HG03342 (cell line): ENCODE results near the gene LOXL1.

ENCODE experiments used
- ATAC-seq: cut with Tn5 transposase; IDR thresholded peaks from one replicate; pipeline ENCODE4 v1.9.1; 2021; ENCODE audit warnings: mild to moderate bottlenecking, moderate library complexity; ENCODE audit not compliant: unreplicated experiment

The LOXL1 gene

DNA sequence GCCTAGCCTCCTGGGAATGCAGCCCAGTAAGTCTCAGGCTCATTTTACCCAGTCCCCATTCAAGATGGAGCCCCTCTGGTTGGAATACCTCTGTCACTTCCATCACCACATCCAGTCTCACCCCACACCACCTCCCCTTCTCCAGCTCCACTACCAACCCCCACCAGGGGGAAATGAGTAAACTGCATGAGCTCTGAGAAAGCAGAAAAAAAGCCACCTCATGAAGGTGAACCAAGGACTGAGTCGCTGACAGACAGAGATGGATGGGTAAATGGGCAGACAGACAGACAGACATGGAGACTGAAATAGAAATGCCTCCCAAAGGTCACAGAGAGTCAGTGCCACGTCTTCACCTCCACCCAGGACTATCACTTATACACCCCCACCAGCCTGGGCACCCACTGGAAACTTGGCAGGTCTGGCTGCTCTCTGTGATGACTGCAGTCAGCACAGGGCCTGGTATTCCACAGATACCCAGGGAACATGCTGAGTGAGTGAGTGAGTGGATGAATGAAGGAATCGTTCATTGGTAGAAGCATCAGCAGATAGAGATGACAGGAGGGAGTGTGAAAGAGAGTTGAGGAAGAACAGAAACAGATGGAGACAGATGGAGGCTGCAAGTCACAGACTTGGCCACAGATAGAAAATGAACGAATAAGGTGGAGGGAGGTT lies 4.9 kb upstream of the LOXL1 start:
- ATAC-seq, result no peak

- ATAC-seq, result no peak
Measured at GRCh38 chr15:73922186-73923151, 3.8 kb upstream of the LOXL1 start.

- ATAC-seq, result no peak
Measured at GRCh38 chr15:73923156-73923487, 3.1 kb upstream of the LOXL1 start.

GRCh38 chr15:73923488-73924164 lies 2.6 kb upstream of the LOXL1 start:
- no peak for ATAC-seq

DNA sequence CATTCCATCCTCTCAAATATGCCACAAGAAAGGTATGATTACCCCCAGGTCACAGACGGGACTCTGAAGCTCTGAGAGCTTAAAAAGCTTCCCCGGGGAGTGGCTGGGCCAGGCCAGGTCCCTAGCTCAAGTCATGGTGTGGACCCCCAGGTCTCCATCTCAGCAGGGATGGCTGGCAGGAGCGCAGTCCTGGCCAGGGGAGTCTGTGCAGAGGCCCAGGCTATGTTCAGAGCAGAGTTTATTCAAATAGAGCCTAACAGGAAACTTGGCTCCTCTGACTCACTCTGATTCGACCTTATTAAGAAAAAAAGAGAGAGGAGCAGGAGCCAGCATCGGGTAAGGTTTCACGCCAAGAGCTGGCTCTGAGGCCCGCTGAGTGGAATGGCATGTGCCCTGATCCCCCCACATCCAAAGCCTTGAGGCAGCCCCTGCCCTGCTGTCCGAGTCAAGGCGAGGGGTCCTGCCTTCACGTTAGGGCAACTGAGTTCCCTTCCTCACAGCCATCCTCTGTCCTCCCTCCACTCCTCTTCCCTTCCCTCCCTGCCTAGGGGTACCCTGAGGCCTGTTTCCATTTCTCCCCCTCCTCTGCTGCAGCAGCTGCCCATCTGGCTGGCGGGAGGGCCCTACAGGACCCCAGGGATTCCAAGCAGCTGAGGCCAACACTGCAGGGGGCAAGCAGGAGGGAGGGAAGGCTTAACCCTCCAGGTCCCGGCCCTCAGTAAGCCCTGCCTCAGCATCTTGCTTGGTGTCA lies 1.9 kb upstream of the LOXL1 start:
- ATAC-seq, result no peak

GRCh38 chr15:73925848-73926218 lies 429 bp upstream of the LOXL1 start:
- no peak for ATAC-seq

DNA sequence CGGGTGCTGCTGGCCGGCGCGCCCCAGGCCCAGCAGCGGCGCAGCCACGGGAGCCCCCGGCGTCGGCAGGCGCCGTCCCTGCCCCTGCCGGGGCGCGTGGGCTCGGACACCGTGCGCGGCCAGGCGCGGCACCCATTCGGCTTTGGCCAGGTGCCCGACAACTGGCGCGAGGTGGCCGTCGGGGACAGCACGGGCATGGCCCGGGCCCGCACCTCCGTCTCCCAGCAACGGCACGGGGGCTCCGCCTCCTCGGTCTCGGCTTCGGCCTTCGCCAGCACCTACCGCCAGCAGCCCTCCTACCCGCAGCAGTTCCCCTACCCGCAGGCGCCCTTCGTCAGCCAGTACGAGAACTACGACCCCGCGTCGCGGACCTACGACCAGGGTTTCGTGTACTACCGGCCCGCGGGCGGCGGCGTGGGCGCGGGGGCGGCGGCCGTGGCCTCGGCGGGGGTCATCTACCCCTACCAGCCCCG lies 777 bp downstream of the LOXL1 start:
- no peak for ATAC-seq

GRCh38 chr15:73927476-73928240 lies 1.4 kb downstream of the LOXL1 start:
- ATAC-seq, result no peak

DNA sequence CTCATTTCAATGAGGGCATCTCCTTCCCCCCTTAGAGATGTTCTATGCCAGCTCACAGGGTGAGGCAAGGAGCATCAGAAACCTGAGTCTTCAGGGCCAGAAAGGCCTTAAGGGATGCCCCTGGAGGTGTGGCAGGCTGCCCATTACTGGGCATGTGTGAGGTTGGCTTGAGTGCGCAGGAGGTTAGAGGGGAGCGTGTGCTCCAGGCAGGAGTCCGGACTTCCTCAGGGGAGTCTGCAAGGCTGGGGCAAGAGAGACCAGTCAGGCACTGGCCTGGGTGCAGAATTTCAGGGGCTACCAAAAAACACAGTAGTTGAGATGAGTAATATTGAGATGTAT lies 1.9 kb downstream of the LOXL1 start:
- no peak for ATAC-seq

DNA sequence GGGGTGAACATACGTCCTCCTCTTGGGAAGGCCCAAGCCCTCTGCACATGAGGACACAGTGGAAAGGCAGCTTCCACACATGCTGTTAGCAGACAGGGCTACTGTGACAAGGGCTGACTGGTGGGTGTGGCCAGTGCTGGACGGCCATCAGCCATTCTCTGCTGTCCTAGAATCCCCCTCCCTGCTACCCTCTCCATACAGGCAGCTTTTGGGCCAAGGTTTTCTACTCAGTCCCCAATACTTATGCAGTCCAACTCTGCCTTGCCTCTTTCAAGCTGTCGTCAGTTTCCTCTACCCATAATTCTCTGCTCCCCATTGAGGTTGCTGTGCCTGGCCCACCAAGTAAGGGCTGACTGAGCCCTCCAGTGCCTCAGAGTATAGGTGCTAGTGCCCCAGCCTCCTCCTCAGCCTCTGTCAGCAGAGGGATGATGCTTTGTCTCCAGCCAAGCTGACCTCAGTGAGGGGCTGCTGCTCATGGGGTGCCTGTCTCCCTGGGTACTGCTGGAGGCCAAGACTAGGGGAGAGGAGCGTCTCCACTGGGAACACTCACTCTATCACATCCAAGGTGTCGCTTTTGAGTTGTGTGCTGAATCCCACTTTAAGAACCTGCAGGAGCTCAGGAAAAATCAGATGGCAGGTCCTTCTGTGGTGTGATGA lies 2.8 kb downstream of the LOXL1 start:
- no peak for ATAC-seq

DNA sequence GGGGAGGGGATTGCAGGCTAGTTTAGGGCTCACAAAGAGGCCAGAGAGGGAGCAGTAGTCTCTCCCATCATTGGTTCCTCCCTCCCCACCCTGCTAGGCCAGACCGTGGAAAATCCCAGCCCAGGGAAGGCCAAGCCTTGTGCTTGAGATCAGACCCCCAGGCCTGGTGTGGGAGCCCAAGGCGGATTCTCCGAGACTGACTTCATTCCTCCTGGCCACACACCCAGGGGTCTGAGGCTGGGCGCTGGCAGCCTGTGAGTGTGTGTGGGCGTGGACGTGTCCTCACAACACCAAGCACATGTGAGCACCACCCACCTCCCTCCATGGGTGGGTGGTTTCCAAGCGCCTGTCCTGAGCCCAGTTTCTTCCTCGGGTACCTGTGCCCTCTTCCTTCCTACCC lies 4.1 kb downstream of the LOXL1 start:
- no peak for ATAC-seq

- ATAC-seq, result no peak
Measured at GRCh38 chr15:73930790-73931281, 4.6 kb downstream of the LOXL1 start.

GRCh38 chr15:73931441-73931840 lies 5.2 kb downstream of the LOXL1 start:
- ATAC-seq, result no peak

DNA sequence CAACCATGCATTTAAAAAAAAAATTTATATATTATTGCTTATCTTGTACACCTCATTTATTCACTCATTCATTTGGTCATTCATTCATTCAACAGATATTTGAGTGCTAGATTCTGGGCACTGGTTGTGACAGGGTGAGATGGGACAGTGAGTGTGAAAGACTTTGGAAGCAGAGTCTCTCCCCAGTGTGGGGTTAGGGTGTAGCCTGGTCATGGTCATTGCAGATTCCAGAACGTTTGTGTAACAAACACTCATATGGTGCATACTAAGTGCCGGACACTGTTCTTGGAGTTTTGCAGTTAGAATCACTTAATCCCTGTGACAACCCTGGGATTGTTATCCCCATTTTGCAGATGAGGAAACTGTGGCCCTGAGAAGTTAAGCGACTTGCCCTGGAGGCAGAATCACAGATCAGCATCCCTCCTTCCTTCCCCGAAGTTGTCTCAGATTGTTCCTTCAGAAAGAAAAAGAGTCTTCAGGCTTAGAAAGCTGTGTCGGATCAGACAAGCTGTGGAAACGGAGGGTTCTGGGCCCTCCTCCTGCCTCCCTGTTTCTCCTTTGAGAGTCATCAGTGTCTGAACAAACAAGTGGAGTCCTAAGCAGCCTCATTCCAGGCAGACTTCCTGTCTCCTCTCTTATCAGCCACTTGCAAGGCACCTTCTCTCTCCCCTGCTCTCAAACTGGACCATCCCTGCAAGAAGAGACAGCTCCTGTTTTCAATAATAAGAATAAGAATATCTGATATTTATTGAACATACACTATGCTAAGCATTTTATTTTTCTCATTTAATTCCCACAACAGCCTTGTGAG lies 6.3 kb downstream of the LOXL1 start:
- no peak for ATAC-seq

GRCh38 chr15:73934281-73934680 lies 8.0 kb downstream of the LOXL1 start:
- ATAC-seq, result no peak

GRCh38 chr15:73935547-73935946 lies 9.3 kb downstream of the LOXL1 start:
- ATAC-seq, result no peak

- ATAC-seq, result no peak
Measured at GRCh38 chr15:73936181-73936580, 9.9 kb downstream of the LOXL1 start.

- no peak for ATAC-seq
Measured at GRCh38 chr15:73936588-73937290, 10.5 kb downstream of the LOXL1 start.
